K562 (cell line): ENCODE measurements around the gene HELZ2. TPM values are rescaled to one million over a fixed set of nuclear protein-coding genes. Genes with fewer than 3 reads are reported as not detected.

Experiments used
- CEBPG ChIP-seq, 3 experiments: fragments of 200-800 bp in 1 of 3; sonication (Bioruptor generic) in 1 of 3; sonication (generic) in 1 of 3; formaldehyde crosslinking in 1 of 3; IDR thresholded peaks in 2 of 3; conservative IDR thresholded peaks in 1 of 3; 2 replicates each; pipeline versions ENCODE4 v1.6.1 to v1.8.0; 2016 to 2022; ENCODE audit warnings: missing compliant biosample characterization in 2 of 3, missing genetic modification characterization in 2 of 3, mild to moderate bottlenecking in 1 of 3, missing genetic modification reagents in 1 of 3
- FOXA3 ChIP-seq, 2 experiments: fragments of 450-650 bp in 1 of 2; sonication (generic) in 1 of 2; formaldehyde crosslinking; IDR thresholded peaks in 1 of 2; conservative IDR thresholded peaks in 1 of 2; 2 replicates each; pipeline versions ENCODE4 v1.4.0 to v1.8.0; 2020 to 2022; ENCODE audit warnings: mild to moderate bottlenecking in 2 of 2, missing genetic modification reagents in 1 of 2
- JUND ChIP-seq, 2 experiments: IDR thresholded peaks; 2 replicates in 1 of 2; 3 replicates in 1 of 2; pipeline ENCODE4 v1.6.1; 2011; ENCODE audit warnings: borderline replicate concordance in 2 of 2, low read depth in 2 of 2, low read length in 2 of 2, improper control_type of control experiment in 1 of 2, missing biosample characterization in 1 of 2, missing genetic modification characterization in 1 of 2, missing genetic modification reagents in 1 of 2
- LARP7 ChIP-seq: fragments of 450-650 bp; IDR thresholded peaks from 2 replicates; pipeline ENCODE4 v1.6.1; 2016
- MECOM ChIP-seq: fragments of 250-450 bp; sonication (Bioruptor Pico); IDR thresholded peaks from 2 replicates; pipeline ENCODE4 v1.8.0; 2022; ENCODE audit warnings: inconsistent platforms
- MEF2D ChIP-seq: conservative IDR thresholded peaks from 2 replicates; pipeline ENCODE4 v1.6.1; 2016; ENCODE audit warnings: low read depth, missing genetic modification characterization, missing compliant biosample characterization
- MYBL2 ChIP-seq, 2 experiments: fragments of 450-650 bp in 1 of 2; sonication (generic) in 1 of 2; formaldehyde crosslinking in 1 of 2; IDR thresholded peaks; 2 replicates each; pipeline versions ENCODE4 v1.6.1 to v1.8.1; 2017 to 2022; ENCODE audit warnings: borderline replicate concordance in 1 of 2, inconsistent platforms in 1 of 2, low read depth in 1 of 2, mild to moderate bottlenecking in 1 of 2, missing genetic modification reagents in 1 of 2, moderate library complexity in 1 of 2
- NFXL1 ChIP-seq: fragments of 450-650 bp; formaldehyde crosslinking; IDR thresholded peaks from 2 replicates; pipeline ENCODE4 v1.4.0; 2021; ENCODE audit warnings: mild to moderate bottlenecking
- SIN3A ChIP-seq, 2 experiments: fragments of 150-350 bp in 1 of 2; IDR thresholded peaks; 2 replicates each; pipeline ENCODE4 v1.6.1; 2011 to 2016; ENCODE audit warnings: borderline replicate concordance in 2 of 2, low read depth in 2 of 2, low read length in 2 of 2, mild to moderate bottlenecking in 2 of 2, moderate library complexity in 2 of 2; ENCODE audit not compliant: control insufficient read depth in 1 of 2
- SMAD2 ChIP-seq: fragments of 150-350 bp; IDR thresholded peaks from 2 replicates; pipeline ENCODE4 v1.6.1; 2014; ENCODE audit warnings: low read depth, mild to moderate bottlenecking, low read length
- SMAD4 ChIP-seq: fragments of 250-450 bp; sonication (Bioruptor Pico); conservative IDR thresholded peaks from 2 replicates; pipeline ENCODE4 v1.8.0; 2021; ENCODE audit warnings: inconsistent platforms, mild to moderate bottlenecking, moderate library complexity
- SRSF7 ChIP-seq: fragments of 200-400 bp; formaldehyde crosslinking; optimal IDR thresholded peaks from 2 replicates; pipeline ENCODE3; 2017; ENCODE audit warnings: mild to moderate bottlenecking, low read depth, low read length
- THRAP3 ChIP-seq: fragments of 450-650 bp; IDR thresholded peaks from 2 replicates; pipeline ENCODE4 v1.6.1; 2016; ENCODE audit warnings: mild to moderate bottlenecking, inconsistent platforms, borderline replicate concordance
- ZBTB11 ChIP-seq, 3 experiments: fragments of 200-800 bp in 1 of 3; fragments of 250-450 bp in 1 of 3; fragments of 450-650 bp in 1 of 3; sonication (Bioruptor Pico) in 1 of 3; sonication (Bioruptor generic) in 1 of 3; formaldehyde crosslinking in 1 of 3; IDR thresholded peaks; 2 replicates each; pipeline versions ENCODE4 v1.6.1 to v1.8.0; 2016 to 2022; ENCODE audit warnings: mild to moderate bottlenecking in 2 of 3, missing genetic modification characterization in 2 of 3, missing compliant biosample characterization in 1 of 3, moderate library complexity in 1 of 3
- ZBTB12 ChIP-seq: fragments of 250-450 bp; sonication (Bioruptor Pico); IDR thresholded peaks from 2 replicates; pipeline ENCODE4 v1.4.0; 2020
- ZC3H11A ChIP-seq: IDR thresholded peaks from 2 replicates; pipeline ENCODE4 v1.6.1; 2012; ENCODE audit warnings: low read depth, low read length, improper control_type of control experiment
- ZNF584 ChIP-seq: fragments of 200-800 bp; sonication (Bioruptor generic); IDR thresholded peaks from 2 replicates; pipeline ENCODE4 v1.6.1; 2016; ENCODE audit warnings: low read depth, mild to moderate bottlenecking, missing genetic modification characterization, missing compliant biosample characterization
- polyA plus RNA-seq, 8 experiments: library from polyadenylated mRNA; depleted of rRNA in 4 of 8; stranded (reverse) in 5 of 8; unstranded in 3 of 8; fragments of >200 nt; fragmentation: Nextera tagmentation in 2 of 8; fragmentation: Illumina TruSeq in 1 of 8; extraction: Ambion mirVana in 2 of 8; extraction: Trizol in 1 of 8; gene quantifications; 2 replicates each; pipeline versions ENCODE4 v1.2.1 to v1.2.3, GENCODE V29; 2011 to 2014; ENCODE audit warnings: inconsistent platforms in 1 of 8, missing spikeins in 1 of 8
- total RNA-seq, 7 experiments: library from RNA; depleted of rRNA in 6 of 7; stranded (reverse); fragments of >200 nt in 6 of 7; fragmentation: Illumina TruSeq in 2 of 7; extraction: Trizol in 2 of 7; gene quantifications; 2 replicates each; pipeline versions ENCODE4 v1.2.1 to v1.2.3, GENCODE V29; 2011 to 2021; ENCODE audit warnings: low replicate concordance in 1 of 7

HELZ2 gene
- total and polyA plus RNA-seq, 9 of the 15 experiments (the other 6 are each of a cell fraction or from before 2014, with no cell fraction given), result 0.03 to 7.8 (median 2.9) TPM; not detected in 1

DNA sequence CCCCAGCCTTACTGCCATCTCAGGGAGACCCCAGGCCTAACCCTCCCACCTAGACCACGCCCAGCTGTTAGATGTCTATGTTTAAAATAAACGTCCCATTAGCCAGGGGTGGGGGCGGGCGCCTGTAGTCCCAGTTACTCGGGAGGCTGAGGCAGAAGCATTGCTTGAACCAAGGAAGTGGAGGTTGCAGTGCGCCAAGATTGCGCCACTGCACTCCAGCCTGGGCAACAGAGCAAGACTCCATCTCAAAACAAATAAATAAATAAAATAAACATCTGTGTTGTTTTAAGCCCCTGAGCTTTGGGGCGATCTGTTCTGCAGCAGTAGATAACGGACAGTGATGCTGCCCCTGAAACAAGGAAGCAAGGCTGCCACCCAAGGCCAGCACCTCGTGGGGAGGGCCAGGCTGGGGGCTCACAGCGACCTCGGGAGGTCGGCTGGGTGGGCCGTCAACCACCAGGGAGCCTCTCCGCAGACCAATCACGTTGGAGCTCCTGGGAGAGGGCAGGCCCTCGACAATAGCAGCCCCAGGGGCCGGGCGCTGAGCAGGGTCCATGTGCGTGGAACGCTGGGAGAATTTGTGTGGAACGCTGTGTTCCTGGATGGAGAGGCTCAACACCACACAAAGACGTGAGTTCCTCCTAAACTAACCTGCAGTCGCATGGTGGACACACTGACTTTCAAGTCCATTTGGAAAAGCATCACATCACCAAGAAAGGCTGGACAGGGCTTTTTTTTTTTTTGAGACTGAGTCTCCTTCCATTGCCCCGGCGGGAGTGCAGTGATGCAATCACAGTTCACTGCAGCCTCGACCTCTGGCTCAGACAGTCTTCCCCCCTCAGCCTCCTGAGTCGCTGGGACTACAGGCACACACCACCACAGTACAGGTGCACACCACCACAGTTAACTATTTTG is 1.0 kb upstream of the HELZ2 start (continued):
- TF ChIP-seq FOXA3 (CRISPR knock-in tag; conservative IDR thresholded peaks at IDR 0.05 in 1 of 2, IDR thresholded peaks at IDR 0.05 in 1 of 2) (0 out of 4 replicates have a peak, but pooled peaks of 1 of the 2 experiments have one; percentile 2), SRSF7 (no peak), THRAP3 (no peak), SMAD4 (CRISPR knock-in tag) (peak; percentile 37; the same call in 1 of the 2 replicates), MEF2D (tag) (no peak), SMAD2 (no peak), ZBTB11 (CRISPR knock-in tag; IDR thresholded peaks at IDR 0.05) (no peak), ZNF584 (CRISPR knock-in tag) (no peak), LARP7 (no peak), ZBTB12 (no peak), JUND (IDR thresholded peaks at IDR 0.05; ENCODE audit: borderline replicate concordance, low read depth, low read length) (0 out of 2 replicates have a peak, but pooled peaks have one; percentile 19), JUND (tag; IDR thresholded peaks at IDR 0.05; ENCODE audit: borderline replicate concordance, low read depth, low read length) (no peak), CEBPG (CRISPR knock-in tag; IDR thresholded peaks at IDR 0.05) (peak; percentile 87), CEBPG (tag; conservative IDR thresholded peaks at IDR 0.05 in 1 of 2, IDR thresholded peaks at IDR 0.05 in 1 of 2) (peak; percentile 45 to 83), ZC3H11A (no peak), NFXL1 (CRISPR knock-in tag) (no peak), MECOM (CRISPR knock-in tag) (no peak), MYBL2 (IDR thresholded peaks at IDR 0.05; ENCODE audit: low read depth) (no peak), MYBL2 (CRISPR knock-in tag; IDR thresholded peaks at IDR 0.05; ENCODE audit: borderline replicate concordance) (no peak), SIN3A (IDR thresholded peaks at IDR 0.05; ENCODE audit: borderline replicate concordance in 2 of 2, control insufficient read depth in 1 of 2, low read depth in 2 of 2, low read length in 2 of 2) (no peak)
